Pulmonary artery endothelial cell (primary cell): ENCODE measurements around the gene KIAA1328. TPM values are rescaled to one million over a fixed set of nuclear protein-coding genes. Genes with fewer than 3 reads are reported as not detected.

Experiments used
- DNase-seq: peaks from one replicate; pipeline ENCODE4 v3.0.0-alpha.2; 2011; ENCODE audit warnings: low read depth, low spot score
- total RNA-seq: library from RNA; depleted of rRNA; stranded (reverse); fragments of >200 nt; gene quantifications from 2 replicates; pipeline ENCODE4 v1.2.3, GENCODE V29; 2014

Gene KIAA1328
- total RNA-seq, 1 donor from 2014 or later = 4.4 TPM

GRCh38 chr18:36950282-36950681 lies 121.4 kb downstream of the KIAA1328 start:
- no peak for DNase-seq

DNA sequence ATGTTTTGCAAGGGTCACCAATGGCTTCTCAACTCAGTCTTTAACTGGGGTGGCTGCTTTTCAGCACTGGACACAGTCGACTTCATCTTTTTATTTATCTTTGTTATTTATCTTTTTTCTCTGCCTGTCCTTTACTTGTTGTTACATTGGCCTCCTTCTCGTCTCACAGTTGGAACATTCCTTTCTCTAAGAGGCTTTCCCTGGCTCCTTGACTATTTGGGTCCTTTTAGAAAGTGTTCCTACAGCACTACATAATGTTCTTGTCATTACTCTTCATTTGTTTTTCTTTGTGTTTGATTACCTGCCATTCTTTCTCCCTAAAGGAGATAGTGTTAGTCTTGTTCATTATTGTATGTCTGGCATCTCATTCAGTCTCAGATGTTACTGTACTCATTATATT lies 122.0 kb downstream of the KIAA1328 start:
- DNase-seq = no peak

DNA sequence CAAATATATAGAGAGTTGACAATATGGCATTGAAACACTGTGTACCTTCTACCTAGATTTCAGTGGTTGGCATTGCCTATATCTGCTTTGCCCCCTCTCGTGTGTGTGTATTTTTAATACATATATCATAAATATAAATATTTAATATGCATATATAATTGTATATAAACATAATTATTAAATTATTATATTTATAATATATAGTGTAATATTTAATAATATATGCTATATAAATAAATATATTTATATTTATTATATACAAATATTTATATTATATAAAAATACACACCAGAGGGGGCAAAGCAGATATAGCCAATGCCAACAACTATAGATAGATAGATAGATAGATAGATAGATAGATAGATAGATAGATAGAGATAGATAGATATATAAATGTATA lies 124.1 kb downstream of the KIAA1328 start:
- DNase-seq = no peak

GRCh38 chr18:36960038-36960437 lies 131.1 kb downstream of the KIAA1328 start:
- no peak for DNase-seq

- DNase-seq = no peak
Observed at GRCh38 chr18:36963464-36963863, 134.5 kb downstream of the KIAA1328 start.

GRCh38 chr18:36974686-36975085 lies 145.8 kb downstream of the KIAA1328 start:
- DNase-seq = no peak

DNA sequence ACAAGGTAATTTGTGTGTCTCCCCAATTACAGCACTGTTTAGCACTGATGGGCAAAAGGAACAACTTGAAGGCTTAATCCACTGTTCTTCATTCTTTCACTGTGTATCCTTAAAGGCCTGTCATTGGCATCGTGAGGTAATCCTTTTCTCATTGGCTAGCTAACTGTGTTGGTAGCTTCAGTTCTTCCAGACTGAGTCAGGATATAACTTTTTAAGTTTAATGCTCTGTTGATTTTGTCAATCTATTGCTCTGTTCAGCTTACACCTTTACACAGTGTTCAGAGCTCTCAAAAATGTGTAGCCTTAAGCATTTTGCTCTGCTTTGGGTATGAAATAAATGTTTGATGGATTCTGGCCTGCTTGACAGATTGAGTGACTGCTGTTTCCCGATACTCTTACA lies 148.2 kb downstream of the KIAA1328 start:
- no peak for DNase-seq

DNA sequence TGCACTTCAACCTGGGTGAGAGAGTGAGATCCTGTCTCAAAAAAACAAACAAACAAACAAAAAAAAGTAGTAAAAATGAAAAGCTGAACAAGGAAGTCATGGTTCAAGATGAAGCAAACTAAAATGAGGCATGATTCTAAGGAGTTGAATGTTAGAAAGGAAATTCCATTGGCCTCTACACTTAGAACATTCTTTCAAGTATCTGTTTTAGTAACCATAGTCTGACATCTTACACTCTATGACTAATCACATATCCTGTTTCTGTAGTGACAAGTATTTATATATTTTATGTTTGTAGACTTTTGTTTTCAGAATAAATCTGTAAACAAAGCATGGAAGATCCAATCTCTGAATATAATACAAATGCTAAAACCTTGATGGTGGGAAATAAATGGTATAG lies 164.1 kb downstream of the KIAA1328 start:
- DNase-seq = peak; percentile 5

GRCh38 chr18:37006742-37007141 lies 177.8 kb downstream of the KIAA1328 start:
- DNase-seq = no peak

DNA sequence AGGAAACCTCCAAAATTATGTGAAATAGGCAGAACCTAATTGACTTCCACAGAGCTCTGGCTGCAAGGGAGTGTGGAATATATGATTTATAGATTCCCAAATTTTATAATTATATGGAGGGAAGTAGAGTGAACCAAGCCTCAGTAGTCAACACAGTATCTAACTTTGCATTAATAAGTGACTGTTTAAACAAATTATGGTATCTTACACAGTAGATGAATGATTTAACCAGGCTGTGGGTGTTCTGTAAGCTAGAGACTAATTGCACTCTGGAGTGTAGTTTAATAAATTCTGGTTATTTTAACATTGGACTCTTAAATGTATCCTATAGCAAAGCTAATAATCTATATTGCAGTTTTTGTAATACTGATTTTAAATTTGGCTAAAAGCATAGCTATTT lies 183.5 kb downstream of the KIAA1328 start:
- DNase-seq = no peak

DNA sequence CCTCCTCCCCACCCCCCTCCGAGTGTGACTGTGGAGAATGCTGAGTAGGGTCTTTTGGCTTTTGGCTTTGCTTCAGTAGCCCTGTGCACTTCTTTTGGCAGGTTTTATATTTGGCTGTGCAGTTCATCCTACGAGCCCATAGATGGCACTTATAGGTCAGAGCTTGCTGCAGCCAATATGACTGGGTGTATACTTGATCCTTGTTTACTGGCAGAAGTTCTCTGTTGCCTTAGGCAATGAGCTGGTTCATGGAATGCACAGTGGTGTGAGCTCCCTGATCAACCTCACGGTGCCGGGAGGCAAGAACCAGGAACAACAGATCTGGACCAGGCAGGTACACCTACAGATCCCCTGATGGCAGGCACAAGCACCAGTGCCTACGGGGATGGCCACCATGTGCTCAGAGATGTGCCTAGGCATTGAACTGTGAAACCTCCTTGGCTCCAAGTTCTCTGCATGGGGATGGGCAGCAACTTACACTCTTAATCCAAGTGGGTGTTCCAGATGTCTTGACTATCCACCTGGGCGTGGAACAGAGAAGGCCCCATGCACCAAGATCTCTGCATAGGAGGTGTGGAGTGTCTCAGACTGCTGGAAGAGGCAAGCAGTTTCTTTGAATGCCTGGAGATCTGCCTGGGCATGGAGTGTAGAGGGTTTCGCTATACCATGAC lies 190.4 kb downstream of the KIAA1328 start:
- no peak for DNase-seq

DNA sequence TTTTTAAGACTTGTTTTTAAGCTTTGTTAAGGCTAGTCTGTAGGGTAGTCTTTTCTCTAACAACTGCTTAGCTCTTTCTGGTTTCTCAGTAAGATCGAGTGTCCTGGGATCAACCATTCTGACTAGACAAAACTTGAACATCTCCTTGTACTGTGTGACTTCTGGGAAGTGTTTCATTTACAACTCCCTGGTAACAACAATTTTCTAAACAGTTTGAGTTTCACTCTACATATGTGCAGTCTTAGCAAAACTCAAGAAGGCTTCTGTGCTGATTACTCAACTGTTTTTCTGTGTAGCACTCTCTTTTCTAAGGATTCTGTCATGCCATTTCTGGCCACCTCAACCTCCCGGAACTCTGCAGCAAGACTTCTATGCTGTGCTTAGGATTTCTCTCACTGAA lies 204.5 kb downstream of the KIAA1328 start:
- no peak for DNase-seq

DNA sequence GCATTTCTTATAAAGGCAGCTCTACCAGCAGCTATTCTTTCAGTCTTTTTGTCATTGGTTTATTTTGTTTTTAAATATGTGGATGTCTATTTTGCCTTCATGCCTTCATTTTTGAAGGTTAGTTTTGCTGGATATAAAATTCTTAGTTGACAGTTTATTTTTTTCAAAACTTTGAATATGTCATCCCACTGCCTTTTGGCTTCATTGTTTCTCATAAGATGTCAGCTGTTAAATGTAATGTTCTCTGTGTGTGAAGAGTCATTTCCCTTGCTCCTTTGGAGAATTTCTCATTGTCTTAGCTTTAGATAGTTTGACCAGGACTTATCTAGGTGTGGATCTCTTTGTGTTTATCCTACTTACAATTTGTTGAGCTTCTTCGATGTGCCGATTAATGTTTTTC lies 213.5 kb downstream of the KIAA1328 start:
- no peak for DNase-seq

- DNase-seq = no peak
Observed at GRCh38 chr18:37055137-37055802, 226.3 kb downstream of the KIAA1328 start.

- DNase-seq = no peak
Observed at GRCh38 chr18:37064187-37064586, 235.3 kb downstream of the KIAA1328 start.

DNA sequence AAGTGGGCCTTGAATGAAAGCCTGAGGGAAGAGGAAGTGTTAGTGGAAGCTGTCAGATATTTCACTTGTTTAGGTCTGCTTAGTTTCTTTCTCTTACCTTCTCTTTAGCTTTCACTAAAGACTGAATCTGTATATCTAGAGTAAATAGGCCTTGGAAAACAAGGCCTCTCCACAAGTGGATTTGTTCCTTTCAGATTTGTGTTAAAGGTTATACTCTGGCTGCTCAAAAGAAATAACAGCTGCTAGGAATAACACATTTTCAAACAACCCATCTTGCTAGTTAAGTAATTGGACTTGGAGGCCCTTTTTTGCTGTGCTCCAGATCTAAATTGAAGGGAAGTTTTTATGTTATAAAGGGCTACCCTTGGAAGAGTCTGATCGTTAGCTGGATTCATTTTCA lies 236.3 kb downstream of the KIAA1328 start:
- DNase-seq = no peak

GRCh38 chr18:37084912-37085311 lies 256.0 kb downstream of the KIAA1328 start:
- no peak for DNase-seq

GRCh38 chr18:37085362-37085761 lies 256.4 kb downstream of the KIAA1328 start:
- no peak for DNase-seq

DNA sequence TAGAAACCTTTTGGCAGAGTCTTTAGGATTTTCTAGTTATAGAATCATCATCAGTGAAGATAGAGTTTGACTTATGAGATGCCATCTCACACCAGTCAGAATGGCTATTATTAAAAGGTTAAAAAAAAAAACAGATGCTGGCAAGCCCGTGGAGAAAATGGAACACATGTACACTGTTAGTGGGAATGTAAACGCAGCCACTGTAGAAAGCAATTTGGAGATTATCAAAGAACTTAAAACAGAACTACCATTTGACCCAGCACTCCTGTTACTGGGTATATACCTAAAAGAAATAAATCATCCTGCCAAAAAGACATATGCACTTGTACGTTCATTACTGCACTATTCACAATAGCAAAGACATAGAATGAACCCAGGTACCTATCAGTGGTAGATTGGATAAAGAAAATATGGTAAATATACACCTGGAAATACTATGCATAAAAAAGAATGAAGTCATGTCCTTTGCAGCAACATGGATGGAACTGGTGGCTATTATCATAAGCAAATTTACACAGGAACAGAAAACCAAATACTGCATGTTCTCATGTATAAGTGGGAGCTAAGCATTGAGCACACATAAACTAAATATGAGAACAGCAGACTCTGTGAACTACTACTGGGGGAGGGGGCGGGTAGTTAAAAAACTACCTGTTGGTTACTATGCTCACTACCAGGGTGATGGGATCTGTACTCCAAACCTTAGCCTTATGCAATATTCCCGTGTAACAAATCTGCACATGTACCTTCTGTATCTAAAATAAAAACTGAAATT lies 279.0 kb downstream of the KIAA1328 start:
- DNase-seq = no peak

DNA sequence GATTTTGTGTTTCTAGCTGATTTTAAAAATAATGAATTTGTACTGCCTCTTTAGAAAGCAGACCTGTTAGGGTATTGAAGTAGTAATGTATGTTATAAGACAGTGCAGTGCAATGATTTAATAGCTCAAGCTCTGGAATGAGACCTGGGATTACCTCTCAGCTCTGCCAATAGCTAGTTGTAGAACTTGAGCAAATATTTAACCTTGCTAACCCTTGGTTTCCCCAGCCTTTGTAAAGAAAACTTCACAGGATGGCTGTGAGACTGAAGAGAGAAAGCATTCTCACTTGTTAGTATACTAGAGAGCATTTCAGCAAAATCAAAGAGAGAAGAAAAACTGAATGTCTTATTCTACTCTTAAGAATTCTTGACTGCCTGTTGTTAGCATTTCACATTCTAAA lies 293.9 kb downstream of the KIAA1328 start:
- no peak for DNase-seq

- DNase-seq = no peak
Observed at GRCh38 chr18:37124516-37124915, 295.6 kb downstream of the KIAA1328 start.

- DNase-seq = no peak
Observed at GRCh38 chr18:37135177-37135576, 306.2 kb downstream of the KIAA1328 start.

DNA sequence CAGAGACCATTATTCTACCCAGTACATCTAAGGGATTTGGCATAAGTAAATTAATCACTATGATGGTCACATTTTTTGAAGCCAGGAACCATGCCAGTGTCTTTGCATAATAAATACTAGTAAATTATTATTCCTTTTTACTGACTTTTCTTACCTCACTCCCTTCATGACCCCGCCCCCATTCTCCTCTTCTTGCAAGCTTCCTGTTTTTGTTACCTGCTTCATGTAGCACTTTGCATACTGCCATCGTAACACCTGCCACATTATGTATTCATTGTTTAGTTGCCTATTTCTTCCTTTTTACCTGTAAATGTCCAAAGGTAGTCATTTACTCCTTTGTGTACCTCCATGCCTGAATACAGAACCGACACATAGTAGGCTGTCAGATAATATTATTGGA lies 309.5 kb downstream of the KIAA1328 start:
- no peak for DNase-seq
